Endothelial cell of umbilical vein (primary cell): ENCODE results near the gene ACSL4. TPM values are rescaled to one million over a fixed set of nuclear protein-coding genes. Genes with fewer than 3 reads are reported as not detected.

Experiments used
- BruUV-seq: library from RNA; stranded (reverse); fragments of 400-500 nt; replicated peaks from 2 replicates; lab custom pipeline; 2021; lab: Mats Ljungman, UMichigan
- CTCF ChIA-PET: fragments of 300-600, 350-600 bp; sonication (Branson Sonifier 250); formaldehyde crosslinking; loops from one replicate; lab custom pipeline; 2021; ENCODE audit warnings: antibody characterized with exemption, inconsistent platforms; lab: Charles Lee
- POLR2A ChIA-PET: fragments of 300-600, 350-600 bp; sonication (Branson Sonifier 250); formaldehyde crosslinking; loops from one replicate; lab custom pipeline; 2021; ENCODE audit warnings: antibody characterized with exemption, inconsistent platforms; lab: Charles Lee
- DNase-seq: peaks from one replicate; pipeline ENCODE4 v3.0.0-alpha.2; 2011; ENCODE audit warnings: low read depth, low spot score
- FAIRE-seq: peaks from 2 replicates; lab custom pipeline; 2011; peaks lifted over from hg19 to GRCh38; lab: Jason Lieb, UNC
- H2AFZ ChIP-seq: 2 replicates; pipeline ENCODE4 v1.6.0; 2012; ENCODE audit warnings: low read depth, low read length, control low read depth, inconsistent platforms
- H3K27ac ChIP-seq: 2 replicates; pipeline ENCODE4 v1.5.1; 2011; ENCODE audit warnings: low read depth, mild to moderate bottlenecking, control low read depth, low read length, moderate library complexity; ENCODE audit not compliant: insufficient read depth
- H3K27me3 ChIP-seq, 2 experiments: 2 replicates each; pipeline versions ENCODE4 v1.6.0 to v1.6.1; 2011; ENCODE audit warnings: low read length in 2 of 2, mixed read lengths in 1 of 2; ENCODE audit not compliant: control insufficient read depth in 2 of 2, insufficient read depth in 2 of 2
- H3K36me3 ChIP-seq, 2 experiments: 2 replicates in 1 of 2; 3 replicates in 1 of 2; pipeline ENCODE4 v1.5.1; 2011; ENCODE audit warnings: low read length in 2 of 2, mild to moderate bottlenecking in 1 of 2, moderate library complexity in 1 of 2; ENCODE audit not compliant: control insufficient read depth in 2 of 2, insufficient read depth in 2 of 2; ENCODE audit errors: extremely low read depth in 1 of 2
- H3K4me1 ChIP-seq: 3 replicates; pipeline ENCODE4 v1.5.1; 2011; ENCODE audit warnings: mild to moderate bottlenecking, low read length; ENCODE audit not compliant: control insufficient read depth, insufficient read depth; ENCODE audit errors: extremely low read depth
- H3K4me2 ChIP-seq: 2 replicates; pipeline ENCODE4 v1.6.1; 2011; ENCODE audit warnings: low read length, control low read depth, mixed read lengths; ENCODE audit not compliant: insufficient read depth
- H3K4me3 ChIP-seq, 3 experiments: fragments of 200-600 bp in 1 of 3; sonication (generic), shearing (Covaris generic) in 1 of 3; replicated peaks in 1 of 3; 2 replicates each; pipeline ENCODE4 v1.5.1; 2011 to 2016; ENCODE audit warnings: control low read depth in 3 of 3, low read length in 3 of 3, mild to moderate bottlenecking in 2 of 3, inconsistent platforms in 1 of 3, low read depth in 1 of 3, moderate library complexity in 1 of 3; ENCODE audit not compliant: insufficient read depth in 1 of 3
- H3K79me2 ChIP-seq: 2 replicates; pipeline ENCODE4 v1.6.0; 2012; ENCODE audit warnings: low read length, inconsistent platforms; ENCODE audit not compliant: control insufficient read depth, insufficient read depth
- H3K9ac ChIP-seq: replicated peaks from 2 replicates; pipeline ENCODE3; 2011; ENCODE audit warnings: low read length, control low read depth; ENCODE audit not compliant: insufficient read depth; ENCODE audit errors: extremely low read depth
- H3K9me1 ChIP-seq: replicated peaks from 3 replicates; pipeline ENCODE4 v1.6.0; 2011; ENCODE audit warnings: mild to moderate bottlenecking, low read length; ENCODE audit not compliant: control insufficient read depth, insufficient read depth; ENCODE audit errors: extremely low read depth
- H3K9me3 ChIP-seq: replicated peaks from 2 replicates; pipeline ENCODE4 v1.5.1; 2012; ENCODE audit warnings: low read length, inconsistent platforms; ENCODE audit not compliant: control insufficient read depth, insufficient read depth
- H4K20me1 ChIP-seq: replicated peaks from 2 replicates; pipeline ENCODE3; 2011; ENCODE audit warnings: mild to moderate bottlenecking, low read length; ENCODE audit not compliant: control insufficient read depth, insufficient read depth; ENCODE audit errors: extremely low read depth
- CTCF ChIP-seq, 2 donors: IDR thresholded peaks; 1 replicate in 1 of 2; 2 replicates in 1 of 2; pipeline ENCODE4 v1.5.1; 2011; ENCODE audit warnings: low read length in 2 of 2, mild to moderate bottlenecking in 2 of 2, moderate library complexity in 2 of 2, control low read depth in 1 of 2, inconsistent platforms in 1 of 2, low read depth in 1 of 2; ENCODE audit not compliant: insufficient read depth in 1 of 2; ENCODE audit errors: extremely low read depth in 1 of 2
- EZH2 ChIP-seq: IDR thresholded peaks from 2 replicates; pipeline ENCODE4 v1.6.1; 2012; ENCODE audit warnings: borderline replicate concordance, low read depth, mild to moderate bottlenecking, moderate library complexity, low read length, inconsistent platforms; ENCODE audit not compliant: severe bottlenecking
- FOS ChIP-seq: IDR thresholded peaks from 2 replicates; pipeline ENCODE4 v1.6.1; 2011; ENCODE audit warnings: mild to moderate bottlenecking, low read length, moderate library complexity, borderline replicate concordance; ENCODE audit not compliant: insufficient read depth
- GATA2 ChIP-seq: IDR thresholded peaks from 2 replicates; pipeline ENCODE4 v1.7.0; 2011; ENCODE audit warnings: low read depth, mild to moderate bottlenecking, moderate library complexity, mixed read lengths, low read length; ENCODE audit not compliant: insufficient read length, insufficient read depth
- JUN ChIP-seq: IDR thresholded peaks from 2 replicates; pipeline ENCODE4 v1.6.1; 2011; ENCODE audit warnings: borderline replicate concordance, low read depth; ENCODE audit not compliant: insufficient read length, insufficient read depth
- MAX ChIP-seq: IDR thresholded peaks from 2 replicates; pipeline ENCODE4 v1.6.1; 2011; ENCODE audit not compliant: insufficient read depth, insufficient read length
- MYC ChIP-seq: IDR thresholded peaks from one replicate; pipeline ENCODE4 v1.6.1; 2011; ENCODE audit warnings: mild to moderate bottlenecking, low read depth, low read length
- POLR2A ChIP-seq: IDR thresholded peaks from 2 replicates; pipeline ENCODE4 v1.6.1; 2012; ENCODE audit warnings: low read depth, mild to moderate bottlenecking, control low read depth, low read length
- POLR2AphosphoS5 ChIP-seq: IDR thresholded peaks from 2 replicates; pipeline ENCODE4 v1.6.1; 2012; ENCODE audit warnings: low read depth, mild to moderate bottlenecking, control low read depth, low read length, moderate library complexity; ENCODE audit not compliant: insufficient read depth
- dilution Hi-C: fragments of 300-500 bp; cut with MboI; formaldehyde crosslinking; loops from one replicate; pipeline ENCODE4 v1.15.0; 2019; ENCODE audit warnings: low sequenced_read_pairs; ENCODE audit not compliant: extremely low pct_ligation_motif_present
- intact Hi-C: fragments of 100-400 bp; cut with micrococcal nuclease; formaldehyde crosslinking; loops from one replicate; pipeline ENCODE4 v1.10.0; 2022
- polyA plus RNA-seq, 4 experiments: library from polyadenylated mRNA; depleted of rRNA in 3 of 4; stranded (reverse) in 3 of 4; unstranded in 1 of 4; fragments of >200 nt; gene quantifications; 2 replicates each; pipeline versions ENCODE4 v1.2.1 to v1.2.3, GENCODE V29; 2011 to 2012; ENCODE audit warnings: missing spikeins in 1 of 4
- total RNA-seq: library from RNA; stranded (reverse); gene quantifications from 2 replicates; pipeline ENCODE4 v1.2.3, GENCODE V29; 2021

ACSL4 gene
- total and polyA plus RNA-seq, 2 donors (not counting 3 experiments of a cell fraction or from before 2014, with no cell fraction given): 20.7 to 85.5 TPM

GRCh38 chrX:109667986-109668385 lies 65.1 kb downstream of the ACSL4 start:
- H3K27ac ChIP-seq: no peak overlapping the region
- H3K4me1 ChIP-seq: no peaks in the 10 kb centered on the region
- H3K9ac ChIP-seq: no peak overlapping the region
- no peaks in the 10 kb centered on the region for H4K20me1 ChIP-seq
- no peak overlapping the region for H3K4me3 ChIP-seq
- CTCF ChIA-PET: no interaction called here
- no peaks in the 10 kb centered on the region for H3K27me3 ChIP-seq
- no peak overlapping the region for H3K4me2 ChIP-seq
- DNase-seq (no peak), FAIRE-seq (peak; percentile 72)
- H3K36me3 ChIP-seq: peaks cover 0 to 2% of the 10 kb centered on the region in 2 experiments
- POLR2A ChIA-PET: no interaction called here
- no peaks in the 10 kb centered on the region for H3K9me3 ChIP-seq
- peaks cover 3% of the 10 kb centered on the region for H3K79me2 ChIP-seq
- H2AFZ ChIP-seq: no peak overlapping the region
- no peaks in the 10 kb centered on the region for H3K9me1 ChIP-seq
- TF ChIP-seq MYC (no peak), FOS (no peak), POLR2AphosphoS5 (no peak), GATA2 (no peak), MAX (no peak), JUN (no peak), POLR2A (no peak), EZH2 (no peak), CTCF (IDR thresholded peaks at IDR 0.05; ENCODE audit: extremely low read depth in 1 of 2, insufficient read depth in 1 of 2, low read depth in 1 of 2, low read length in 2 of 2) (no peak)
- BruUV-seq: no TSS peak
- intact Hi-C loops (no loop called here), dilution Hi-C loops (no loop called here)
